ENCODE data around the gene FAM114A1.

The FAM114A1 gene

GRCh38 chr4:38925492-38926413, 58.1 kb downstream of the FAM114A1 start:
- TF ChIP-seq CTCF (IDR thresholded peaks at IDR 0.05; ENCODE audit: low read depth, low read length): no peak
- no peak overlapping the region for H3K4me3 ChIP-seq (ENCODE audit: low read depth, low read length)

GRCh38 chr4:38926896-38927295, 59.3 kb downstream of the FAM114A1 start:
- no peak for TF ChIP-seq CTCF (IDR thresholded peaks at IDR 0.05; ENCODE audit: low read depth, low read length)
- H3K4me3 ChIP-seq (ENCODE audit: low read depth, low read length): no peak overlapping the region

- H3K4me3 ChIP-seq (ENCODE audit: low read depth, low read length): no peak overlapping the region
- no peak for TF ChIP-seq CTCF (IDR thresholded peaks at IDR 0.05; ENCODE audit: low read depth, low read length)
These were observed 61.0 kb downstream of the FAM114A1 start for GRCh38 chr4:38928568-38928967.

- no peak overlapping the region for H3K4me3 ChIP-seq (ENCODE audit: low read depth, low read length)
- TF ChIP-seq CTCF (IDR thresholded peaks at IDR 0.05; ENCODE audit: low read depth, low read length): no peak
These were observed 61.4 kb downstream of the FAM114A1 start for GRCh38 chr4:38928974-38929373.

GRCh38 chr4:38930204-38930603, 62.6 kb downstream of the FAM114A1 start:
- no peak for TF ChIP-seq CTCF (IDR thresholded peaks at IDR 0.05; ENCODE audit: low read depth, low read length)
- no peak overlapping the region for H3K4me3 ChIP-seq (ENCODE audit: low read depth, low read length)

- TF ChIP-seq CTCF (IDR thresholded peaks at IDR 0.05; ENCODE audit: low read depth, low read length): no peak
- H3K4me3 ChIP-seq (ENCODE audit: low read depth, low read length): no peak overlapping the region
These were observed 63.1 kb downstream of the FAM114A1 start for GRCh38 chr4:38930707-38931106.

- H3K4me3 ChIP-seq (ENCODE audit: low read depth, low read length): no peak overlapping the region
- no peak for TF ChIP-seq CTCF (IDR thresholded peaks at IDR 0.05; ENCODE audit: low read depth, low read length)
These were observed 63.5 kb downstream of the FAM114A1 start for GRCh38 chr4:38931125-38931524.

Measured in WI38 (cell line).